Fibroblast of lung (primary cell): ENCODE data around the gene INPP5A. TPM values are rescaled to one million over a fixed set of nuclear protein-coding genes. Genes with fewer than 3 reads are reported as not detected.

ENCODE experiments used
- DNase-seq, 2 donors: peaks; one replicate each; pipeline versions ENCODE4 v3.0.0 to v3.0.0-alpha.2; 2010; ENCODE audit warnings: low read depth in 2 of 2
- H2AFZ ChIP-seq: 2 replicates; pipeline ENCODE4 v1.5.1; 2012; ENCODE audit warnings: low read length, control low read depth, inconsistent platforms
- H3K27ac ChIP-seq: 2 replicates; pipeline ENCODE4 v1.5.1; 2011; ENCODE audit warnings: low read length, control low read depth; ENCODE audit not compliant: insufficient read depth
- H3K27me3 ChIP-seq: 2 replicates; pipeline ENCODE4 v1.5.1; 2011; ENCODE audit warnings: mild to moderate bottlenecking, low read length; ENCODE audit not compliant: control insufficient read depth, insufficient read depth
- H3K36me3 ChIP-seq: 2 replicates; pipeline ENCODE4 v1.5.1; 2011; ENCODE audit warnings: low read length; ENCODE audit not compliant: control insufficient read depth, insufficient read depth
- H3K4me1 ChIP-seq: 2 replicates; pipeline ENCODE4 v1.5.1; 2011; ENCODE audit warnings: low read length; ENCODE audit not compliant: control insufficient read depth, insufficient read depth; ENCODE audit errors: extremely low read depth
- H3K4me2 ChIP-seq: 2 replicates; pipeline ENCODE4 v1.5.1; 2011; ENCODE audit warnings: low read length, control low read depth; ENCODE audit not compliant: insufficient read depth; ENCODE audit errors: extremely low read depth
- H3K4me3 ChIP-seq, 4 experiments: fragments of 200-600 bp in 1 of 4; sonication (generic) in 1 of 4; replicated peaks in 1 of 4; 2 replicates each; pipeline ENCODE4 v1.5.1; 2011 to 2016; ENCODE audit warnings: low read length in 4 of 4, low read depth in 3 of 4, mild to moderate bottlenecking in 3 of 4, control low read depth in 2 of 4, inconsistent platforms in 1 of 4, mixed read lengths in 1 of 4; ENCODE audit not compliant: insufficient read depth in 1 of 4; ENCODE audit errors: control extremely low read depth in 1 of 4
- H3K79me2 ChIP-seq: 2 replicates; pipeline ENCODE4 v1.5.1; 2012; ENCODE audit warnings: mild to moderate bottlenecking, low read length, inconsistent platforms; ENCODE audit not compliant: control insufficient read depth, insufficient read depth
- H3K9ac ChIP-seq: 2 replicates; pipeline ENCODE4 v1.5.1; 2011; ENCODE audit warnings: mild to moderate bottlenecking, low read length, control low read depth; ENCODE audit not compliant: insufficient read depth
- H3K9me3 ChIP-seq: 2 replicates; pipeline ENCODE4 v1.5.1; 2012; ENCODE audit warnings: low read depth, low read length; ENCODE audit not compliant: control insufficient read depth, insufficient read depth
- H4K20me1 ChIP-seq: 2 replicates; pipeline ENCODE4 v1.5.1; 2011; ENCODE audit warnings: low read length; ENCODE audit not compliant: control insufficient read depth, insufficient read depth; ENCODE audit errors: extremely low read depth
- CTCF ChIP-seq, 2 donors: IDR thresholded peaks in 1 of 2; conservative IDR thresholded peaks in 1 of 2; 1 replicate in 1 of 2; 2 replicates in 1 of 2; pipeline ENCODE4 v1.5.1; 2011 to 2012; ENCODE audit warnings: low read length in 2 of 2, control low read depth in 1 of 2, inconsistent platforms in 1 of 2, low read depth in 1 of 2, mild to moderate bottlenecking in 1 of 2
- EZH2 ChIP-seq: IDR thresholded peaks from 2 replicates; pipeline ENCODE4 v1.5.1; 2012; ENCODE audit warnings: low read length, control low read depth, mild to moderate bottlenecking; ENCODE audit errors: missing control alignments
- polyA plus RNA-seq, 2 donors: library from polyadenylated mRNA; depleted of rRNA in 1 of 2; stranded (reverse) in 1 of 2; unstranded in 1 of 2; fragments of >200 nt; gene quantifications; 2 replicates each; pipeline ENCODE4 v1.2.1, GENCODE V29; 2011 to 2012; ENCODE audit warnings: missing spikeins in 1 of 2
- total RNA-seq: library from RNA; depleted of rRNA; stranded (reverse); fragments of >200 nt; gene quantifications from 2 replicates; pipeline ENCODE4 v1.2.1, GENCODE V29; 2014

INPP5A gene
- total and polyA plus RNA-seq, 2 donors (not counting 1 experiment from before 2014, with no cell fraction given): 24.6 to 39.9 TPM

GRCh38 chr10:132802694-132803320 lies 265.2 kb downstream of the INPP5A start:
- H3K4me2 ChIP-seq: no peak overlapping the region
- H3K4me1 ChIP-seq: no peaks in the 10 kb centered on the region
- no peak overlapping the region for H3K9ac ChIP-seq
- H3K79me2 ChIP-seq: no peaks in the 10 kb centered on the region
- no peaks in the 10 kb centered on the region for H3K9me3 ChIP-seq
- H3K4me3 ChIP-seq: no peak overlapping the region
- no peak overlapping the region for H3K27ac ChIP-seq
- TF ChIP-seq EZH2 (no peak), CTCF (conservative IDR thresholded peaks at IDR 0.05 in 1 of 2, IDR thresholded peaks at IDR 0.05 in 1 of 2; ENCODE audit: low read depth in 1 of 2, low read length in 2 of 2) (no peak)
- H2AFZ ChIP-seq: no peak overlapping the region
- H3K36me3 ChIP-seq: no peaks in the 10 kb centered on the region
- H3K27me3 ChIP-seq: no peaks in the 10 kb centered on the region
- DNase-seq: no peak
- no peaks in the 10 kb centered on the region for H4K20me1 ChIP-seq

DNA sequence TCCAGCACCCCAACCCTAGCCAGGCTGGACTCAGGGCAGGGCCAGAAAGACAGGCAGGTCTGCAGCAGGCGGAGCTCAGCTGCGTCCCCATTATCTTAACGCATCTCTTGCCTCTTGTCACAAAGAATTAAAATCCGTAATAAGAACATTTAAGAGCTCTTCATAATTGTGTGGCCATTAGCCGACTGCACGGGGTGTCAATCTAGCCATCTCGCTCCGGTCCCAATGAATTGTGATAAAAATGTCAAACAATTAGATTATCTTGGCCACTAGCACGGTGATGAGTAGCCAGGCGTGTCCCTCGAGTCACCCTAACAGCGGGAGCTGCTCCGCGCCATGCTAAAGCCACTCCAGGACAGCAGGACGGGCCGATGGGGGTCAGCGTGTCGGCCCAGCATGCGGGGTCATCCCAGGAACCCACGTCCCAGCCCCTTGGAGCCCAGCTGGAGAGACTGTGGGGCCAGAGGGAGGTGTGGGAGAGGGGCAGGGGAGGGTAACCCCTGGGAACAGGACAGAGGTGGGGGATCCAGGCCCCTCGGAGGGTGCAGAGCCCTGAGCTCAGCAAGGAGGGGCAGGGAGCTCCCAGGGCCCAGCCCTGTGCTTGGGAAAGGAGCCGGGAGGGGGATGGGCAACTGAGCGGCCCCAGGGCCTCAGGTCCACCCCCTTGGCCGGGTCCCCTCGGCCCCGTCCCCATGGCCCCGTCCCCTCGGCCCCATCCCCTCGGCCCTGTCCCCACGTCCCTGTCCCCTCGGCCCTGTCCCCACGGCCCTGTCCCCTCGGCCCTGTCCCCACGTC lies 266.0 kb downstream of the INPP5A start:
- Histone ChIP-seq H3K9ac (no peak overlapping the region), H3K4me3 (no peak overlapping the region)

More for the DNA sequence above, 266.0 kb downstream of the INPP5A start:
- no peak for DNase-seq
- Histone ChIP-seq H3K79me2 (no peaks in the 10 kb centered on the region), H4K20me1 (no peaks in the 10 kb centered on the region), H3K27me3 (no peaks in the 10 kb centered on the region), H3K27ac (no peak overlapping the region), H3K4me2 (no peak overlapping the region), H3K9me3 (no peaks in the 10 kb centered on the region), H3K36me3 (no peaks in the 10 kb centered on the region), H3K4me1 (no peaks in the 10 kb centered on the region), H2AFZ (no peak overlapping the region)
- no peak for TF ChIP-seq CTCF (conservative IDR thresholded peaks at IDR 0.05 in 1 of 2, IDR thresholded peaks at IDR 0.05 in 1 of 2; ENCODE audit: low read depth in 1 of 2, low read length in 2 of 2)
- no peak for TF ChIP-seq EZH2
